Thyroid gland (tissue), 4 donors: ENCODE data around the gene TTF1.

Experiments used
- CTCF ChIP-seq, 6 experiments: fragments of 200-600 bp in 3 of 6; fragments of 450-650 bp in 3 of 6; sonication (generic) in 3 of 6; IDR thresholded peaks; one replicate each; pipeline ENCODE4 v1.5.1; 2016 to 2019; ENCODE audit warnings: antibody characterized with exemption in 6 of 6, mild to moderate bottlenecking in 2 of 6, inconsistent platforms in 1 of 6, moderate library complexity in 1 of 6
- POLR2A ChIP-seq, 2 donors: fragments of 450-650 bp; IDR thresholded peaks; one replicate each; pipeline ENCODE4 v1.6.1; 2017; ENCODE audit warnings: antibody characterized with exemption in 2 of 2, mild to moderate bottlenecking in 2 of 2, moderate library complexity in 1 of 2

- TF ChIP-seq CTCF (IDR thresholded peaks at IDR 0.05) (no peak), POLR2A (IDR thresholded peaks at IDR 0.05) (no peak)
These were observed 55.8 kb downstream of the TTF1 start for GRCh38 chr9:132350861-132351315.
